Measurements from ENCODE around the gene GJB1. TPM values are rescaled to one million over a fixed set of nuclear protein-coding genes. Genes with fewer than 3 reads are reported as not detected.

GJB1 gene
- total and polyA plus RNA-seq, 2 experiments from 2014 or later = 0.14 TPM; not detected in 1

DNA sequence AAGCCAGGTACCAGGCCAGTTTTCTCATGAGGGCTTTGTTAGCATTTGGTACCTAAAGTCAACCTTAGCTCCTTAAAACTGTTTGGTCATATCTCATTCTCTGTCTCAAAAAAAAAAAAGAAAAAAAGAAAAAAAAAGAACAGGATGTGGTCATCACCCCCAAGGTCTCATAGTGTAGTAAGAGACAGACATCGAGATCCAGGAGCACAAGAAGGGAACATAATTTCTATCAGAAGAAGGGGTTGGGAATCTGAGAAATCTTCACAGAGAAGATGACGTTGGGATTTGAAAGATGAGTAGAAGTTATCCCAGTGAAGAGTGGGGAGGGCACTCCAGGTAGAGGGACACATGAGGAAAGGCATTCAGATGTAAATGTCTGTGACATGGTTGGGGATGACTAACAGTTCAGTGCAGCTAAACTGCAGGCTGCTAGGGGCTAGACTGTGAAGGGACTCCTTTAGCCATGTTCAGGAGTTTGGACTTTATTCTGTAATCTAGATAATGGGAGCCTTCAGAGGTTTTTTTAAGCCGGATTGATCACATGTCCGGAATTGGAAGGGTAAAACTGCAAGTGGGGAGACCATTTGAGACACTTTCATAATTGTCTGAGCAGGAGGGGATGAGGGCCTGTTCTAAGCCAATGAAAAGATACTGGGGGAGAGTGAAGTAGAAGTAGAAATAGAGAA is 26.9 kb upstream of the GJB1 start:
- no peaks in the 10 kb centered on the region for H3K9me2 ChIP-seq (ENCODE audit: insufficient read depth)
- H3K27me3 Mint-ChIP-seq (ENCODE audit: insufficient read depth, low read depth, poor library complexity) = peaks cover 1% of the 10 kb centered on the region
- TF ChIP-seq NANOG (IDR thresholded peaks at IDR 0.05; ENCODE audit: borderline replicate concordance) = no peak
- no peak for TF ChIP-seq ZNF114 (CRISPR knock-in tag; IDR thresholded peaks at IDR 0.05)
- no peak for TF ChIP-seq EZH2phosphoT487 (IDR thresholded peaks at IDR 0.05; ENCODE audit: unreplicated experiment)
- no peak for TF ChIP-seq ZNF462 (CRISPR knock-in tag; IDR thresholded peaks at IDR 0.05)
- no peak for TF ChIP-seq JUNB (IDR thresholded peaks at IDR 0.05; ENCODE audit: unreplicated experiment)
- TF ChIP-seq CREB1 (CRISPR knock-in tag; IDR thresholded peaks at IDR 0.05; ENCODE audit: low read depth) = no peak
- H2AFZ ChIP-seq = no peak overlapping the region; the same call in 1 of the 2 replicates
- H3K4me2 ChIP-seq = peak overlapping the region; percentile 43; the same call in 1 of the 2 replicates
- H3K36me3 ChIP-seq (ENCODE audit: insufficient read depth) = no peaks in the 10 kb centered on the region
- H4K20me1 ChIP-seq (replicated peaks; ENCODE audit: insufficient read depth) = no peaks in the 10 kb centered on the region
- peak overlapping the region; percentile 72 for H3K27ac Mint-ChIP-seq
- H3K4me1 ChIP-seq (ENCODE audit: insufficient read depth) = peaks cover 9% of the 10 kb centered on the region; the same call in 1 of the 2 replicates
- no peak overlapping the region for H3K4me3 ChIP-seq
- no peaks in the 10 kb centered on the region for H3K9me3 Mint-ChIP-seq
- H3F3A ChIP-seq (replicated peaks; ENCODE audit: low read depth) = no peaks in the 10 kb centered on the region
- no peaks in the 10 kb centered on the region for H3K27me3 ChIP-seq (ENCODE audit: insufficient read depth)
- no peaks in the 10 kb centered on the region for H3K79me2 ChIP-seq (replicated peaks; ENCODE audit: insufficient read depth)
- DNase-seq (ENCODE audit: low spot score) = peak; percentile 41
- H3K4me3 Mint-ChIP-seq = peak overlapping the region; percentile 24
- peak; percentile 95 for ATAC-seq
- peaks cover 26% of the 10 kb centered on the region for H3K4me1 Mint-ChIP-seq
- no peaks in the 10 kb centered on the region; the same call in 2 of the 3 replicates for H3K36me3 Mint-ChIP-seq (ENCODE audit: low read depth)
- no peak overlapping the region for H3K27ac ChIP-seq (ENCODE audit: low read depth)
